Muscle of back (tissue), 13 donors: ENCODE measurements around the gene DDX4. TPM values are rescaled to one million over a fixed set of nuclear protein-coding genes. Genes with fewer than 3 reads are reported as not detected.
"Not testable (repeated sequence)": the region's sequence is repeated elsewhere in the genome, so short reads cannot be mapped to it uniquely, and the experiment has no call there.

ENCODE experiments used
- DNase-seq, 3 donors: peaks; one replicate each; pipeline versions ENCODE4 v3.0.0 to v3.0.0-alpha.2; 2013
- long read RNA-seq, 9 donors: transcript quantifications; one replicate each; lab custom pipeline, GENCODE V29; 2026
- polyA plus RNA-seq, 10 donors: library from polyadenylated mRNA; unstranded; fragments of 120-200 nt; gene quantifications; one replicate each; pipeline ENCODE4 v1.2.1, GENCODE V29; 2013; ENCODE audit not compliant: insufficient read length in 10 of 10

Gene DDX4
- polyA plus RNA-seq: under 1 TPM in 7 of 10 donors, not detected in 3; 0.12 to 0.90 (median 0.34) TPM
- long read RNA-seq, donor 1: 0 reads
- long read RNA-seq, donor 2: 0 reads
- long read RNA-seq, donor 3: 0 reads
- long read RNA-seq, donor 4: 0 reads
- long read RNA-seq, donor 5: 0 reads
- long read RNA-seq, donor 6: 0 reads
- long read RNA-seq, donor 7: 0 reads
- long read RNA-seq, donor 8: 0 reads
- long read RNA-seq, donor 9: 0 reads

DNA sequence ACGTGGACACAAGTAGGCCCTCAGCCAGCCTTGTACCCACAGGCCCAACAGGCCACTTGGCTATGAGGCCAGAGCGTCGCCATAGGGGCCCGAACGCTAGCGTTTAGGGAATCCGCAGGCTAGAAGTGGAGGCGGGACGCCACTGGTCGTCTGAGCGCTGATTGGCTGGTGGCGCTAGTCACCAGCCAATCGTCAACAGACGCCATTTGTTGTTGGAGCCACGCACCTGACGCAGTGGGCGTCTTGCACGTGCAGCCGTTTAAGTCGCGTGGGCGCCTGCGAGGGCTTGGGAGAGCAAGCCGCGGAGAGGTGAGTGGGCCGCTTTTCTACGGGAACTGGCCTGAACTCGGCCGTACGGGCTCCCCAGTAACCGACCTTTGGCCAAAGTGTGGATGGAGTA lies at the start of gene DDX4:
DDX4 (plus strand) TSS at position 269 of the 400 bp plus-strand sequence. CDS start 903 bp downstream, outside the sequence.
- DNase-seq: no peak

DNA sequence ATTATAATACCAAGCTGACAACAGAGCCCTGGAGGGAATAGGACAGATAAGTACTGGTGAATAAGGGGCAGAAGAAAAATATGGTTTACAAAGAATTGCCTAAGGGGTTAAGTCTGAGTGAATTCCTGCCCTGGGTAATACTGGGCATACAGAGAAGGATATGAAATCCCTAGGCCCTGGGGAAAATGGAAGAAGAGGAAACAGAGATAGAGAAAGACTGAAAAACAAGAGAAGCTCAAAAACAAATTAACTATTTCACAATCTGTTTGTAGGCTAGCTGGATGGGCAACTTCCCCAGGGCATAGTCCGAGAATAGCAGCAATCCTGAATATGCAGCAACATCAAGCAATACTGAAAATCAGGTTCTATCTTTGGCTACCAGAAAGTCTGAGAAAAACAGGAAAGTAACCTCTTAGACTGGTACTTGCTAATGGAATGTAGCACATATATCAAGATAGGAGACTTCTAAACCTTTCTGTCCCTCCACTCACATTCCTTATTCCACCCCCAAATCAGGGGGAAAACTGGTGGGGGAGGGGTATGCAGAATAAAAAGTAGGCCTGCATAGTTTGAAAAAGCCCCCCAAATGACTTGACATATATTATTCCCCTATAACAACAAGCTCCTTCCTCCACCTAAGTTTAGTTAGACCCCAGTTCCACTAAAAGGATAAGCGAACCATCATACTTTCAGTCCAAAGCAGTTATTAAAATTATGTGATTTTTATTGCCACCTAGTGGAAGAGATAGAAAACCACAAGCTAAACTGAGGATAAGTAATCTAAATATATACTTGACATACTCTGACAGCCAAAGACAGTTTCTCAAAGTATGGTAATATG lies 46.4 kb upstream of the DDX4 start:
- DNase-seq: peak; percentile 62 to 78 (median 73)

DNA sequence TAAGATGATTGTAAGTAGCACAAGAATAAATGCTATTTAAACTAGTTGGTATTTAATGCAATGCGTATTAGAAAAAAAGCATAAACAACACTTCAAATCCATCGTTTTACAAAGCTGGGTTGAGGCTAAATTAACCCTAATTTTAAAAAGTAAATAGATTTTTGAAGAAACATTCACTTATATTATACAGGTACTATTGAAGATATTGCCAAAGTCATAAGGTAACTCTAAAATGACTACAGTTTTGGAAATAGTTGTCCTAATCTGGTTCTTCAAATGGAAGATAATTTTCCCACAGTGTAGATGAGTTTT lies 45.8 kb upstream of the DDX4 start:
- DNase-seq: no peak

DNA sequence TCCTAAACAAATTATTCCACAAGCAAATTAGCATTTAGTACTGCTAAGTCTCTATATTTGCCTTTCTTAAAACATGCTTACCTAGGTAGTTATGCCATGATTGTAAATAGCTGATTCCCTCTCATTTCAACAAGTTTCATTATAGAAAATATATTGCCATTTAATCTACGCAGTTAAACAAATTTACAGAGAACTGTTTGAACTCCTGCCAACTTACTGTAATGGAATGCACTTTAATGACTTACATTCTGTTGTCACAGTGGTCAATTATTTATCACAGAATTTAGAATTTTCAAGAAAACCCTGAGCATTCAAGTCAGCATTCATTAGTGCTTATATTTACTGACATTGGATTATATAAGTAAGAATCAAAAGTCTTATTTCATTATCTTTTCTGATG lies 45.4 kb upstream of the DDX4 start:
- no peak for DNase-seq

DNA sequence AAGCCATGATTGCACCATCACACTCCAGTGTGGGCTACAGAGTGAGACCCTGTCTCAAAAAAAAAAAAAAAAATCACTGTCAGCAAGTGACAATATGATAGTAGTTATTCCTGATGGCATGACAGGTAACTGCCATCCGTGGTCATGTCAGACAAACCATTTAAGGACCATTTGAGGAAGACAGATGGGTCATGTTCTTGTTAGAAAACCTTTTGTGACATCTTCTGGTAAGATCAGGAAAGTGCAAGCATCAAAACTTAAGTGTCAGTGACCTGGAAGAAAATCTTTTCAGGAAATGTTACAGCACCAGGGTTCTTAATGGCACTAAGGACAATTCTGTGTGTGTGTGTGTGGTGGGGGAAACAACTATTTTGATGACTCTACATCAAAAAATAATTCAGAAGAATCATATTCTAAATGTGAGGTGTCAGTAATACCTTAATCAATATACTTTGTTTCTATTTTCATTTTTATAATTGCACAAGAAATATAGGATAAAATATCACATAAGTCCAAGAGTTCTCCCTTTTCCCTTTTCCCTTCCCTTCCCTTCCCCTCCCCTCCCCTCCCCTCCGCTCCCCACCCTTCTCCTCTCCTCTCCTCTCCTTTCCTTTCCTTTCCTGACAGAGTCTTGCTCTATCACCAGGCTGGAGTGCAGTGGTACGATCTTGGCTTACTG lies 43.6 kb upstream of the DDX4 start:
- peak in 1 of 3 donors; percentile 47 for DNase-seq

DNA sequence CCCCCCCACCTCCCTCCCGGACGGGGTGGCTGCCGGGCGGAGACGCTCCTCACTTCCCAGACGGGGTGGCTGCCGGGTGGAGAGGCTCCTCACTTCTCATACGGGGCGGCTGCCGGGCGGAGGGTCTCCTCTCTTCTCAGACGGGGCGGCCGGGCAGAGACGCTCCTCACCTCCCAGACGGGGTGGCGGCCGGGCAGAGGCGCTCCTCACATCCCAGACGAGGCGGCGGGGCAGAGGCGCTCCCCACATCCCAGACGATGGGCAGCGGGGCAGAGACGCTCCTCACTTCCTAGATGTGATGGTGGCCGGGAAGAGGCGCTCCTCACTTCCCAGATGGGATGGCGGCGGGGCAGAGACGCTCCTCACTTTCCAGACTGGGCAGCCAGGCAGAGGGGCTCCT lies 41.2 kb upstream of the DDX4 start:
- not testable (repeated sequence) for DNase-seq

DNA sequence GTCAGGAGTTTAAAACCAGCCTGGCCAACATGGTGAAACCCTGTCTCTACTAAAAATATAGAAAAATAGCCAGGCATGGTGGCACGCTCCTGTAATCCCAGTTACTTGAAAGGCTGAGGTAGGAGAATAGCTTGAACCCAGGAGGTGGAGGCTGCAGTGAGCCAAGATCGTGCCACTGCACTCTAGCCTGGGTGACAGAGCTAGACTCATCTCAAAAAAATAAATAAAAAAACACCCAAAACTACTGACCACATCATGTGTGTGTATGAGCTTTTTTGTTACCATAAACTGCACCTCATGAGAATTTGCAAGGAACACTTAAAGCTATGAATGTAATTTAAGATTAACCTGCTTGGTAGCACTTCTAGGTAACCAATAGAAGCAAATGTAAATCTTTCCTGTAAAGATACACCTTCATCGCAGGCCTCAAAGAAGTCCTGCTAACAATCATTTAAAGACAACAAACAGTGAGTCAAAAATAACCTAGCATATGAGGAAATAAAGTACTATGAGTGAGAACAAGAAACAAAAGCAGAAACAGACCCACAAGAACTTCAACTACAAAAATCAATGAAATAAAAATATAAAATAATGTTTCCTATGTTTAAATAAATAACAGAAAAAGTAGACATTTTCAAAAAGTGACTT lies 38.7 kb upstream of the DDX4 start:
- no peak for DNase-seq

DNA sequence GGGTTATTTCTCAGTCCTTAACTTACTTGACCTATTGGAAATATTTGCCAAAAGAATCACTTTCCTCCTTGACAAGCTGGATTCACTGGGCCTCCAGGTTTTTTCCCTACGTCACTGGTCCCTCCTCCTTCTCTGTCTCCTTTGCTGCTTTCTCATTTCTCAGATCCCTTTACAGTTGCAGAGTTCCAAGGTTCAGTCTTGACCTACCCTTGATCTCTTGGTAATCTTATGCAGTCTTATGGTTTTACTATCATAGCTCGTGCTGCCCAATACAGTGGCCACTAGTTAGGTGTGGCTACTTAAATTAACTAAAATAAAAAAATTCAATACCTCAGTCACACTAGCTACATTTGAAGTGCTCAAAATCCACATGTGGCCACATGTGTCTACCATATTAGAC lies 37.1 kb upstream of the DDX4 start:
- no peak for DNase-seq

DNA sequence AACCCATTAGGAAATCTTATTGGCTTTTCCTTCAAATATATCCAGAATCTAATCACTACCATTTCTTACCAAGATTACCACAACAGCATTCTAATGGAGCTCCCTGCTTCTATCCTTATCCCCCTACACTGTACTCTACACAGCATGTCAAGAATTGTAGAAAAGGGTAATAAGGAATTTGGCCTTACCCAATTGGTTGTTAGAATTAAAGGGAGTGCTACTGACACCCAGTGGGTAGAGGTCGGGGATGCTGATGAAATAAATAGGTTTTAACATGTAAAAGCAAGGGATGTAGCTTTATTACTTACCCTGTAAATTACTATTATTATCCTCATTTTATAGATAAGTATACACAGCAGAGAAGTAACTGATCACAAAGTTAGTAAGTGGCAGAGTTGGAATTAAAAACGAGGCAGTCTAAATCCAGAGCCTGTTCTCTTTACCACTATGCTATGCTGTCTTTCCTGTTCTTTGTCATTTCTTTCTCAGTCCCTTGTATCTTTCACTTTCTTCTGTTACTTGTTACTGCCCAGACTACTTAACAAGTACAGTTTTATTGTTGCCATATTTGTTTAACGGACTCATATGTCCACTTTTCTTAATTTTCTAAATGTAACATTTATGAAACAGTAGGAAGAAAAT lies 36.3 kb upstream of the DDX4 start:
- DNase-seq: no peak

DNA sequence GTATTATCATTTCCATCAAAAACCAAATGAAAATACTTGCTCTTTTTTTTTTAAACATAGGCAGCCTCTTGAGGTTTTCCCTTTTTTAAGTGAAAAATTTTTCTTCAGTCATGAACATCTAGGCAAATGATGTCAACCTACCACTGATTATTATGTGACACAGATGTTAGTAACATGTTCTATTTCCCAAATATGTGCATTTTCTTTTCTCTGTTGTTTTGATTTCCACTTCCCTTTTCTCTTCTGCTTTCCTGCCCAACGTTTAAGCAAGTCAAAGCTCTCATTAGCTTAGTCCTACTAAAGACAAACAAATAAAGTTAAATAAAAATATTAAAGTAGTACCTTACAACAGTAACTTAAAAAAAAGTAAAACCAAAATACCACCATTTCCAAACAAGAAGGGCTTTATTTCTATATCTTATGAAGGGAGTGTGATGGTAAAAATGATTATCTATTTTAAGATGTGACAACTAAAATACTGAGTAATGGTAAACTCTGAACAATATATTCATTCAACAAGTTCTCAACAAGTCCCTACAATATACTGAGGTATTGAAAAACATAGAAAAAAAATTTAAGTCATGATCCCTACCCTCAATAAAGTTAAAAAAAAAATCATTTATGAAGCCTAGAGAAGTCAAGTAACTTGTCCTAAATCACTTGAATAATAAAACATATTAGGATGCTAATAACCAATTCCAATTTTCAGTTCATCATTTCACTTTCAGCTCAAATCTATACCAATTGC lies 35.1 kb upstream of the DDX4 start:
- no peak for DNase-seq

DNA sequence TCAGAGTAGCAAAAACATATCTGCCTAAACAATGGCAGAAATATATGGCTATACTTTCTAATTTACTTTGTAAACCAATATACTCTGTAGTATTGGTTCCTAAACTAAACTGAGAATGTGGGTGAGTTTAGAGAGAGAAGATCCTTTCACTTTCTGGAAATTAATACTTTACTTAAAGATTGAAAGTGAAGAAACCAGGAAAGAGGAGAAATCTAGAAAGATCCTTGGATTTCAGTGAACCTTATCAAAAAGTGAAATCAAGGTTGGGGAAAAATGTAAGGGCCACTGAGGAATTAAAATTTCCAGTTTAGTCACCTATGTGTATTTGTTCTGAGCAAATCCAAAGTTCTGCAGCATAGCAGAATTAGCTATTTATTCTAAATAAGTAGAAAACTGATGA lies 31.6 kb upstream of the DDX4 start:
- no peak for DNase-seq

DNA sequence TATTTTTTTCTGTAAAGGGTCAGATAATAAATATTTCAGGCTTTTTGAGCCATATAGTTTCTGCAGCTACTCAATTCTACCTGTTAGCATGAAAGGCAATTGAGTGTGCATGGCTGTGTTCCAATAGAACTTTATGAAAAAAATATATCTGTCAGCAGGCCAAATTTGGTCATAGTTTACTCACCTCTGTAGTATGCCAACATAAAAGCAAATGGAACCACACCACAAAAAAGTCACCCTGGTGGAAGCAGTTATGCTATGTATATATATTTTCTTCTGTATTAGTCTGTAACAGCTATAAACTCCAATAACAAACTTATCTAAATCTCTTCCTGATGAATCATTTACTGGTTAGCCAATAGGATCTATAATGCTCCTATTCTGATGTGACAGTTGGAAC lies 29.1 kb upstream of the DDX4 start:
- DNase-seq: no peak

DNA sequence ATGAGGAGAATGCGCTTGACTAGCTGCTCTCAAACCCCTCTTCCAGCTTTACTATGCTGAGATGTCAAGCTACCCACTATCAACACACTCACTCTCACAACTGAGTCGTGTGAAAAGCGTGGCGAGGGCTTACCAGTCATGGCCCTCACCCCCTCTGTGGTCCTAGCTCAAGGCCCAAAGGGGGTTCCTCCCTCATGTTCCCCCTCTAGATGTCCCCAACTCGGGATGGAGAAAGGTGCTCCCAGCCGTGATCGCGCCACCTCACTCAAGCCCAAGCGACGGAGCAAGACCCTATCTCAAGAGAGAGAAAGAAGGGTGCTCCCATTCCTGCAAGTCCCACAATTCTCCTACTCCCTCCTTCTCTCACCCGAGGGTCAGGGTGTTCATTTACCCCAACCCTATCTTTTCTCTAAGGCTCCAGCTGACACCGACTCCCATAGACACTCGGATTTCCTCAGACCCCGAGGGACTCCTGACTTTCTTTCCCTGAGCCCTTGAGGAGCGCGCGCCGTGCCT lies 26.3 kb upstream of the DDX4 start:
- DNase-seq: peak in 1 of 3 donors; percentile 2

DNA sequence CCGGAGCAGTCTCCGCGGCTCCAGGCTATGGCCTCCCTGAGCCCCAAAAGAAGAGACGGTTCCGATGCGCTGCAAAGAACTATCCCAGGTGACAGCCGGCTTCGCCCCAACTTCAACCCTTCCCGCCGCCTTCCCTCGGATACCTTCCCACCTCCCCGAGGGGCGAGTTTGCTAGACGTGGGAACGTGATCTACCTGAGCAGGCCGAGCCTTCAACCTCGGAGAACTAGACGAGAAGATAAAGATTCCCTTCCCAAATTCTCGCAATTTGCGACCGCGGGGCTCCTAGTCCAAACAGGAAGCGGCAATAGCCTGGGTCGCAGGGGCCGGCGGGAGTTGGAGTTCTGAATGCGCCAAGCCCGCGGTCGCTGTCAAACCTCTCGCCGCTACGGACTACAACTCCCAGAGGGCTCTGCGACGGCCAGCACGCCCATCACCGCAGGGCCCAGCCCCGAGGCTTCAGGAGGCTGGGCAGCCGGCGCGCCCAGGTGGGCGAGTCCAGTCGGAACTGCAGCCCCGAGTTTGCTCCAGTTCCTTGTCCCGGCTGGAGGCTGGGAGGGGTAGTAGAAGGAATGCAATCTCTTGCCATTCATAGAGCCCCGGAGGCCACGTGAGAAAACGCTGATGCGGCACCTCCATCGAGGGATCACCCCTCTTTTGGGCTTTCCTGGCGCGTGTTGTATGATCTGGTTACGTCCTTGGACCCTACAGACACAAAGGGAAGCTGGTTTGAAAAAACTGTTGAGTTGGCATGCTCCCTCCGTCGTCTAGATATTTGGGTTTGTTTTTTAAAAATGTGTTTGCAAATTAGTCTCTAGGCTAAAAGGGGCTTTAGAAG lies 25.6 kb upstream of the DDX4 start, which contains the start of gene SLC38A9:
SLC38A9 (minus strand) TSS at position 302 of the 837 bp plus-strand sequence. CDS start 14,366 bp downstream, outside the sequence.
- DNase-seq: peak; percentile 95 to 98 (median 96)

DNA sequence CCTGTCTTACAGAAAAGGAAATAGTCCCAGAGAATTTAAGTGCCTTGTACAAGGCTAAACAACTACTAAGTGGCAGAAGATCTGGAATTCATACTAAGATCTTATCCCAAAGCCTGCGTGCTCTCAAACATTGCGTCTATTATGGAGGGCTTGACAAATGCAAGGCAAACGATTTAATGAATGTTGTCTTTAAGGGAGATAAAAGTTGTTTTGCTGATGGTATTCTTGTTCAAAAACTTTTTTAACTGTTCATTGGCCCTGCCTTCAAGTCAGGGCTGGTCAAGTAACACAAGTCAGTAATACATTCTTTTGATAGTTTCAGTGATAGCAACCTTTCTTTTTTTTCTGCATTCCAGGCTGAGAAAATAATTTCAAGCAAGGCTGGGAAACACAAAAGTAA lies 24.0 kb upstream of the DDX4 start:
- no peak for DNase-seq

DNA sequence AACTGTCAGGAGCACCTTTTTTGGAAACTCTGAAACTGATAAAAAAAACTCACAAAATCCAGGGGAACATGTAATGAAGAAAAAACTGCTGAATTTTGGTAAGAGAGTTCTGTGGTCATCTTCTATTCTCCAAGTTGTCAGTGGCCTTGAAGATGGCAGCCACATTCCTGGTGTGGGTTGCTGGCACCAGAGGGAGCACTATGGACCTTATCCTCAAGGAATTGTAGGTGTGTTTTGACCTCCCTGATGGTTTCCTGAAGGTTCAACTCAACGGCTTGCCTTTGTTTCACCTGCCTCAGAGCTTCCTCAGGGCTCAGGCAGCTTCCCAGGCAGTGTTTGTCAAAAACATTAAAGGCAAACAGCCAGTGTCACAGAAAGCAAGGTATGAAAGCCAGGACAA lies 23.5 kb upstream of the DDX4 start:
- no peak for DNase-seq

DNA sequence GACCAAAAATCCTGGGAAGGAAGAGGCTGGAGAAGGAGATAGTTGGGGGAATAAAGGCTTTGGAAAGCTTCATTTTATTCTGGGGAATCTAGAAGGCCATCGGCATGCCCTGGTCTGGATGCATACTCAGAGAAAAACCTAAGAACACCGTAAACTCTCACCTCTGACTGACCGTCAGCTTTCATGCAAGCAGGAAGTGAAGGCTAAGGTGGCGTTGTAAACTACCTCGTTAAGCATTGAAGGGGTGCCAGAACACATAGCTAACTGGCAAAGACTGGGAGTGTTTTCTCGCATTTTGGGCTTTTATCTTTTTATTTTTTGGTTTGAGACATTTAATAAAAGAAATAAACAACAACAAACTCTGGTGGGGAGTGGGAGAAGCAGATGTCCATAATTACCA lies 23.1 kb upstream of the DDX4 start:
- no peak for DNase-seq

DNA sequence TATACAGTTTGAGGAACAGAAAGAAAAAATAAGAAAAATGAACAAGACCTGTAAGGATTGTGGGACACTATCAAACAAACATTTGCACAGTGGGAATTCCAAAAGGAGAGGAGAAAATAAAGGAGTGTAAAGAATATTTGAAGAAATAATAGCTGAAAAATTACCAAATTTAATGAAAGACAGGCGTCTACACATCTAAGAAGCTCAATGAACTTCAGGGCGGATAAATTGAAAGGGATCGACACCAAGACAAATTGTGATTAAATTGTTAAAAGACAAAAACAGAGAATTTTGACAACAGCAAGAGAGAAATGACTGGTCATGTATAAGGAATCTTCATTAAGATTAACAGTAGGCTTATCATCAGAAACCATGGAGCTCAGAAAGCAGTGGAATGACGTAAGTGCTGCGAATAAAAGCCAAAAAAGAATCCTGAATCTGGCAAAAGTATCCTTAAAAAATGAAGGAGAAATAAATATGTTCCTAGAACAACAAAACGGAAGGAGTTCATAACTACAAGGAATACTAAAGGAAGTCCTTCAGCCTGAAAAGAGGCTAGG lies 22.3 kb upstream of the DDX4 start:
- no peak for DNase-seq

DNA sequence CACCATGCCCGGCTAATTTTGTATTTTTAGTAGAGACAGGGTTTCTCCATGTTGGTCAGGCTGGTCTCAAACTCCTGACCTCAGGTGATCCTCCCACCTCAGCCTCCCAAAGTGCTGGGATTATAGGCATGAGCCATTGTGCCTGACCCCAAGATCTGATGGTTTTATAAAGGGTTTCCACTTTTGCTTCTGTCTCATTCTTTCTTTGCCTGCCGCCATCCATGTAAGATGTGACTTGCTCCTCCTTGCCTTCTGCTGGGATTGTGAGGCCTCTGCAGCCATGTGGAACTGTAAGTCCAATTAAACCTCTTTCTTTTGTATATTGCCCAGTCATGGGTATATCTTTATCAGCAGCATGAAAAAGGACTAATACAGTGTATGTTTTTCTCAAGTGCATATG lies 18.8 kb upstream of the DDX4 start:
- not testable (repeated sequence) for DNase-seq
